ENCODE results near the gene LTB4R. TPM values are rescaled to one million over a fixed set of nuclear protein-coding genes. Genes with fewer than 3 reads are reported as not detected.

LTB4R gene
- total RNA-seq, 1 experiment from 2014 or later = 10.3 TPM

- CTCF ChIA-PET = interaction anchor here (0.6 kb wide), 1 partner anchor 150 kb away, joined by 3 read pairs; no protein-coding TSS in a partner anchor
- Histone ChIP-seq H3K27ac (no peak overlapping the region), H3K9me2 (ENCODE audit: insufficient read depth) (no peaks in the 10 kb centered on the region), H3K27me3 (ENCODE audit: insufficient read depth, low read depth) (no peaks in the 10 kb centered on the region), H3F3A (ENCODE audit: insufficient read depth, low read depth) (peaks cover 7% of the 10 kb centered on the region; the same call in 1 of the 2 replicates), H3K36me3 (ENCODE audit: low read depth) (no peaks in the 10 kb centered on the region), H3K4me1 (replicated peaks; ENCODE audit: insufficient read depth) (peaks cover 8% of the 10 kb centered on the region), H3K4me3 (no peak overlapping the region), H3K4me2 (no peak overlapping the region), H3K79me2 (ENCODE audit: low read depth) (no peaks in the 10 kb centered on the region), H4K20me1 (ENCODE audit: insufficient read depth) (no peaks in the 10 kb centered on the region), H2AFZ (no peak overlapping the region), H3K9me3 (ENCODE audit: insufficient read depth, low read depth) (no peaks in the 10 kb centered on the region)
- BruUV-seq (replicated peaks) = no TSS peak
- TF ChIP-seq EZH2 (IDR thresholded peaks at IDR 0.05; ENCODE audit: low read depth) (no peak), CTCF (conservative IDR thresholded peaks at IDR 0.05) (no peak)
- POLR2A ChIA-PET (ENCODE audit: unreplicated experiment) = interaction anchor here (0.6 kb wide), 2 partner anchors 9 to 35 kb away, joined by 9 to 18 read pairs; no protein-coding TSS in a partner anchor
- DNase-seq = no peak
- intact Hi-C loops (cut with micrococcal nuclease; ENCODE audit: unreplicated experiment) = no loop called here
Observed at GRCh38 chr14:24280797-24281460, 30.4 kb upstream of the LTB4R start.

- no peaks in the 10 kb centered on the region for H4K20me1 ChIP-seq (ENCODE audit: insufficient read depth)
- no peak for DNase-seq
- intact Hi-C loops (cut with micrococcal nuclease; ENCODE audit: unreplicated experiment) = no loop called here
- peaks cover 8% of the 10 kb centered on the region for H3K4me1 ChIP-seq (replicated peaks; ENCODE audit: insufficient read depth)
- TF ChIP-seq EZH2 (IDR thresholded peaks at IDR 0.05; ENCODE audit: low read depth) (no peak), CTCF (conservative IDR thresholded peaks at IDR 0.05) (no peak)
- H2AFZ ChIP-seq = no peak overlapping the region
- H3K9me3 ChIP-seq (ENCODE audit: insufficient read depth, low read depth) = no peaks in the 10 kb centered on the region
- H3F3A ChIP-seq (ENCODE audit: insufficient read depth, low read depth) = peaks cover 7% of the 10 kb centered on the region; the same call in 1 of the 2 replicates
- POLR2A ChIA-PET (ENCODE audit: unreplicated experiment) = no interaction called here
- H3K4me3 ChIP-seq = no peak overlapping the region
- BruUV-seq (replicated peaks) = no TSS peak
- no peaks in the 10 kb centered on the region for H3K9me2 ChIP-seq (ENCODE audit: insufficient read depth)
- no peak overlapping the region for H3K27ac ChIP-seq
- no peaks in the 10 kb centered on the region for H3K79me2 ChIP-seq (ENCODE audit: low read depth)
- H3K4me2 ChIP-seq = no peak overlapping the region
- no peaks in the 10 kb centered on the region for H3K27me3 ChIP-seq (ENCODE audit: insufficient read depth, low read depth)
- H3K36me3 ChIP-seq (ENCODE audit: low read depth) = no peaks in the 10 kb centered on the region
- CTCF ChIA-PET = no interaction called here
Observed at GRCh38 chr14:24281636-24282035, 29.7 kb upstream of the LTB4R start.

GRCh38 chr14:24282736-24283135 lies 28.6 kb upstream of the LTB4R start:
- H4K20me1 ChIP-seq (ENCODE audit: insufficient read depth) = no peaks in the 10 kb centered on the region
- H3K27me3 ChIP-seq (ENCODE audit: insufficient read depth, low read depth) = no peaks in the 10 kb centered on the region
- no peak overlapping the region for H2AFZ ChIP-seq
- ChIA-PET CTCF (interaction anchor here (0.6 kb wide), 1 partner anchor 13 kb away, joined by 3 read pairs; no protein-coding TSS in a partner anchor), POLR2A (ENCODE audit: unreplicated experiment) (no interaction called here)
- peaks cover 8% of the 10 kb centered on the region for H3K4me1 ChIP-seq (replicated peaks; ENCODE audit: insufficient read depth)
- H3K4me2 ChIP-seq = no peak overlapping the region
- TF ChIP-seq EZH2 (IDR thresholded peaks at IDR 0.05; ENCODE audit: low read depth) (no peak), CTCF (conservative IDR thresholded peaks at IDR 0.05) (no peak)
- no peaks in the 10 kb centered on the region for H3K9me3 ChIP-seq (ENCODE audit: insufficient read depth, low read depth)
- H3K4me3 ChIP-seq = no peak overlapping the region
- no peaks in the 10 kb centered on the region for H3K9me2 ChIP-seq (ENCODE audit: insufficient read depth)
- no peak for DNase-seq
- no peaks in the 10 kb centered on the region for H3K36me3 ChIP-seq (ENCODE audit: low read depth)
- H3F3A ChIP-seq (ENCODE audit: insufficient read depth, low read depth) = peaks cover 7% of the 10 kb centered on the region; the same call in 1 of the 2 replicates
- BruUV-seq (replicated peaks) = no TSS peak
- no peaks in the 10 kb centered on the region for H3K79me2 ChIP-seq (ENCODE audit: low read depth)
- H3K27ac ChIP-seq = no peak overlapping the region
- intact Hi-C loops (cut with micrococcal nuclease; ENCODE audit: unreplicated experiment) = no loop called here

Measured in PC-9 (cell line).